Colonic mucosa (tissue), 4 donors: ENCODE measurements around the gene DNMT1. TPM values are rescaled to one million over a fixed set of nuclear protein-coding genes. Genes with fewer than 3 reads are reported as not detected.

Experiments used
- DNase-seq: peaks from one replicate; pipeline ENCODE4 v3.0.0-alpha.2; 2020
- H3K27ac ChIP-seq: fragments of 200-600 bp; one replicate; pipeline ENCODE4 v1.8.0; 2021
- H3K27me3 ChIP-seq: fragments of 200-600 bp; one replicate; pipeline ENCODE4 v1.8.0; 2021
- H3K36me3 ChIP-seq: fragments of 200-600 bp; one replicate; pipeline ENCODE4 v1.8.0; 2021
- H3K4me1 ChIP-seq: fragments of 200-600 bp; one replicate; pipeline ENCODE4 v1.8.0; 2021; ENCODE audit warnings: mild to moderate bottlenecking
- H3K4me3 ChIP-seq: fragments of 200-600 bp; one replicate; pipeline ENCODE4 v1.8.0; 2021
- H3K9ac ChIP-seq, 2 donors: one replicate each; pipeline ENCODE4 v1.7.0; 2013; ENCODE audit warnings: control low read depth in 2 of 2, low read depth in 2 of 2, low read length in 2 of 2
- H3K9me3 ChIP-seq: fragments of 200-600 bp; one replicate; pipeline ENCODE4 v1.8.0; 2021
- intact Hi-C: fragments of 100-400 bp; cut with DNase I; formaldehyde crosslinking; loops from one replicate; pipeline ENCODE4 v1.14.1; 2022
- total RNA-seq, 2 donors: library from RNA; stranded (reverse); fragmentation: NEBNext Ultra II Directional in 1 of 2; extraction: Animal tissue kit (Norgen Biotek cat#: 25700) in 1 of 2; gene quantifications; one replicate each; pipeline ENCODE4 v1.2.1, GENCODE V29; 2021
- TF ChIP-seq, protein P1 (sequence below): fragments of 200-600 bp; IDR thresholded peaks from one replicate; pipeline ENCODE4 v1.8.0; 2022; ENCODE audit warnings: antibody characterized with exemption, mild to moderate bottlenecking
- donor health status: healthy.
- donor health status: DM: no; HTN: no; CAD: no.
- donor health status: DM: no; HTN: no; CAD: no.

DNMT1 gene
- total RNA-seq, 2 donors from 2014 or later: 36.3 to 139 TPM

DNA sequence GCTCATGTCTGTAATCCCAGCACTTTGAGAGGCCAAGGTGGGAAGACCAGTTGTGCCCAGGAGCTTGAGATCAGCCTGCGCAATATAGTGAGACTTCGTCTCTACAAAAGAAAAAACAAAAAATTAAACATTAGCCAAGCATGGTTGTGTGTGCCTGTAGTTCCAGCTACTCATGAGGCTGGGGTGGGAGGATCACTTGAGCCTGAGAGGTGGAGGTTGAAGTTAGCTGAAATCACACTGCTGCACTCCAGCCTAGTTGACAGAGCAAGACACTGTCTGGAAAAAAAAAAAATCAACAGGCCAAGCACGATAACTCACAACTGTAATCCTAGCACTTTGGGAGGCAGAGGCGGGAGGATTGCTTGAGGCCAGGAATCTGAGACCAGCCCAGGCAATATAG, 40.2 kb upstream of the DNMT1 start:
- TF ChIP-seq, protein P1, sequence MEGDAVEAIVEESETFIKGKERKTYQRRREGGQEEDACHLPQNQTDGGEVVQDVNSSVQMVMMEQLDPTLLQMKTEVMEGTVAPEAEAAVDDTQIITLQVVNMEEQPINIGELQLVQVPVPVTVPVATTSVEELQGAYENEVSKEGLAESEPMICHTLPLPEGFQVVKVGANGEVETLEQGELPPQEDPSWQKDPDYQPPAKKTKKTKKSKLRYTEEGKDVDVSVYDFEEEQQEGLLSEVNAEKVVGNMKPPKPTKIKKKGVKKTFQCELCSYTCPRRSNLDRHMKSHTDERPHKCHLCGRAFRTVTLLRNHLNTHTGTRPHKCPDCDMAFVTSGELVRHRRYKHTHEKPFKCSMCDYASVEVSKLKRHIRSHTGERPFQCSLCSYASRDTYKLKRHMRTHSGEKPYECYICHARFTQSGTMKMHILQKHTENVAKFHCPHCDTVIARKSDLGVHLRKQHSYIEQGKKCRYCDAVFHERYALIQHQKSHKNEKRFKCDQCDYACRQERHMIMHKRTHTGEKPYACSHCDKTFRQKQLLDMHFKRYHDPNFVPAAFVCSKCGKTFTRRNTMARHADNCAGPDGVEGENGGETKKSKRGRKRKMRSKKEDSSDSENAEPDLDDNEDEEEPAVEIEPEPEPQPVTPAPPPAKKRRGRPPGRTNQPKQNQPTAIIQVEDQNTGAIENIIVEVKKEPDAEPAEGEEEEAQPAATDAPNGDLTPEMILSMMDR: no peak
- Histone ChIP-seq H3K4me3 (no peak overlapping the region), H3K36me3 (no peaks in the 10 kb centered on the region), H3K4me1 (no peaks in the 10 kb centered on the region), H3K27me3 (no peaks in the 10 kb centered on the region), H3K9ac (no peak overlapping the region), H3K9me3 (no peaks in the 10 kb centered on the region), H3K27ac (no peak overlapping the region)
- no peak for DNase-seq
- intact Hi-C loops: no loop called here

DNA sequence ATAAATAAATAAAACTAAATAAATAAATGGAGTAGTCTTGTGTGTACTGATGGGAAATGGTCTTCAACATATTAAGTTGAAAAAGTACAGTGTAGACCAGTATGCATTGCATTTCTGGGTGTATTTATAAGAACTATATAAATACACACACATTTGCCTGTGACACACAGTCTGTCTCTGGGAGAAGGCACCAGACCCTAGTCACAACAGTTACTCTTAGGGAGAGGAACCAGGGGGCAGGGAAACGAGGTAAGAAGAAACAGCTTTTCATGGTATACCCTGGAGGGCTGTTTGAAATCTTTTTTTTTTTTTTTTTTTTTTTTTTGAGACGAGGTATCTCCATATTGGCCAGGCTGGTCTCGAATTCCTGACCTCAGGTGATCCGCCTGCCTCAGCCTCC, 39.2 kb upstream of the DNMT1 start:
- TF ChIP-seq, protein P1: no peak
- H3K9me3 ChIP-seq: no peaks in the 10 kb centered on the region
- H3K36me3 ChIP-seq: no peaks in the 10 kb centered on the region
- H3K27me3 ChIP-seq: no peaks in the 10 kb centered on the region
- H3K4me1 ChIP-seq: no peaks in the 10 kb centered on the region
- no peak overlapping the region for H3K9ac ChIP-seq
- H3K27ac ChIP-seq: no peak overlapping the region
- no peak for DNase-seq
- intact Hi-C loops: no loop called here
- H3K4me3 ChIP-seq: no peak overlapping the region

DNA sequence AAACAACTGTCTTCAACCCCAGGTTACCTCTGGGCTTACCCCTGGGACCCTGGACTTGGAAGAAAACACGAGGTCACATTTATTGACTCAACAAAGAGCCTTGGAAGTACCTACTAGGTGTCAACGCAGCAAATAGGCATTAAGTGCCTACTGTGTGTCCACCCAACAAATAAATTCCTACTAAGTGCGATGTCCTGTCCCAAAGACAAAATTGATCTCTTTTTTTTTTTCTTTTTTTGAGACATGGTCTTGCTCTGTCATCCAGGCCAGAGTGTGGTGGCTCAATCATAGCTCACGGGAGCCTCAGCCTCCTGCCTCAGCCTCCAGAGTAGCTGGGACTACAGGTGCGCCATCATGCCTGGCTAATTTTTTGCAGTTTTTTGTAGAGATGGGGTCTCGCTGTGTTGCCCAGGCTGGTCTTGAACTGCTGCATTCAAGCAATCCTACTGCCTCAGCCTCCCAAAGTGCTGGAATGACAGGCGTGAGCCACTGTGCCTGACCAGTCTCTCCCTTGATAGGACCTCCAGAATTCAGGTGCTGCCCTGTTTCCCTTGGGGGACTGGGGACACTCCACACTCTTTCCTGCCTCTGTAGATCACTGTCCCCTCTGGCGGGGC, 37.0 kb upstream of the DNMT1 start:
- intact Hi-C loops: no loop called here
- Histone ChIP-seq H3K36me3 (no peaks in the 10 kb centered on the region), H3K27me3 (no peaks in the 10 kb centered on the region), H3K9ac (no peak overlapping the region), H3K4me3 (peak overlapping the region; percentile 71), H3K27ac (peak overlapping the region; percentile 78), H3K9me3 (no peaks in the 10 kb centered on the region), H3K4me1 (no peaks in the 10 kb centered on the region)
- DNase-seq: no peak
- TF ChIP-seq, protein P1: no peak

GRCh38 chr19:10230861-10231611, 36.3 kb upstream of the DNMT1 start, which contains the start of gene S1PR2:
Gene S1PR2 (minus strand): TSS chr19:10231331. CDS start chr19:10224905, 6,426 bp downstream.
- TF ChIP-seq, protein P1: no peak
- Histone ChIP-seq H3K4me3 (peak within 1 kb of the TSS; percentile 71), H3K27ac (peak within 1 kb of the TSS; percentile 78), H3K9me3 (no peaks in the 10 kb centered on the region), H3K36me3 (no peaks in the 10 kb centered on the region), H3K9ac (peak within 1 kb of the TSS; percentile 91 to 99), H3K4me1 (no peaks in the 10 kb centered on the region), H3K27me3 (no peaks in the 10 kb centered on the region)
- peak; percentile 78 for DNase-seq
- intact Hi-C loops: no loop called here

DNA sequence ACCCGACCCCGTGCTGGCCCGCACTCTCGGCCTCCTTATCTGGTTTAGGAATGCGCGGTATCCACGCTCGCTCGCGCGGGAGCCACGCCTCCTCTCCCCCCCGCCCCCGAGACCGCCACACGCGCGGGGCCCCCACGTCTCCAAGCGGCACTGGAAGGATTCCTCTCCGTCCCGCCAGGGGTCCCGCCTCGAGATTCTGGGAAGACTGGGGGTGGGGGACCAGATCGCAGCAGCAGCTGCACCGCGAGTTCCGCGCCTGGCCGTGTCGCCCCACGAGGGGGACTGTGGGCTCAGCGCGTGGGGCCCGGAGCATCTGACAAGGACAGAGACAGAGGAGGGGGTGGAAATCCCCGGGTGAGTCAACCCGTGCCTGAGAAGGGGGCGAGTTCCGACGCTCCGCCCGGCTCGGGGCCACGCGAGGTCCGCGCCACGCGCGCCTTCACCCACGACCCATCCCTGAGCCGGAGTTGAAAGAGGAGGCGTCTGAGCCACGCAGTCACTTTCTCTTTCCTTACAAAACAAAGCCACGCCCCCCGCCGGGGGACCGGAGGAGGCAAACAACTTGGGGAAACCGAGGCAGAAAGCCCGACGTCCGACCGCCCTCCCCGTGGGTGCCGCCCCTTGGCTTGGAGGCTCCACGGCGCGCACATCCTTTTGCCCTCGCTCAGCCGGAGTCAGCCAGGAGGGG, 35.6 kb upstream of the DNMT1 start:
- TF ChIP-seq, protein P1: no peak
- DNase-seq: peak; percentile 67
- intact Hi-C loops: no loop called here

More for the DNA sequence above, 35.6 kb upstream of the DNMT1 start:
- Histone ChIP-seq H3K36me3 (no peaks in the 10 kb centered on the region), H3K27me3 (no peaks in the 10 kb centered on the region), H3K27ac (peak overlapping the region; percentile 78), H3K4me1 (no peaks in the 10 kb centered on the region), H3K4me3 (peak overlapping the region; percentile 71), H3K9me3 (no peaks in the 10 kb centered on the region), H3K9ac (peak overlapping the region; percentile 91 to 99)
